Measurements from ENCODE around the gene ATMIN.
A peak's percentile ranks its signal among the peaks of the same experiment; 100 is the strongest.

ATMIN gene, protein sequence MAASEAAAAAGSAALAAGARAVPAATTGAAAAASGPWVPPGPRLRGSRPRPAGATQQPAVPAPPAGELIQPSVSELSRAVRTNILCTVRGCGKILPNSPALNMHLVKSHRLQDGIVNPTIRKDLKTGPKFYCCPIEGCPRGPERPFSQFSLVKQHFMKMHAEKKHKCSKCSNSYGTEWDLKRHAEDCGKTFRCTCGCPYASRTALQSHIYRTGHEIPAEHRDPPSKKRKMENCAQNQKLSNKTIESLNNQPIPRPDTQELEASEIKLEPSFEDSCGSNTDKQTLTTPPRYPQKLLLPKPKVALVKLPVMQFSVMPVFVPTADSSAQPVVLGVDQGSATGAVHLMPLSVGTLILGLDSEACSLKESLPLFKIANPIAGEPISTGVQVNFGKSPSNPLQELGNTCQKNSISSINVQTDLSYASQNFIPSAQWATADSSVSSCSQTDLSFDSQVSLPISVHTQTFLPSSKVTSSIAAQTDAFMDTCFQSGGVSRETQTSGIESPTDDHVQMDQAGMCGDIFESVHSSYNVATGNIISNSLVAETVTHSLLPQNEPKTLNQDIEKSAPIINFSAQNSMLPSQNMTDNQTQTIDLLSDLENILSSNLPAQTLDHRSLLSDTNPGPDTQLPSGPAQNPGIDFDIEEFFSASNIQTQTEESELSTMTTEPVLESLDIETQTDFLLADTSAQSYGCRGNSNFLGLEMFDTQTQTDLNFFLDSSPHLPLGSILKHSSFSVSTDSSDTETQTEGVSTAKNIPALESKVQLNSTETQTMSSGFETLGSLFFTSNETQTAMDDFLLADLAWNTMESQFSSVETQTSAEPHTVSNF

DNA sequence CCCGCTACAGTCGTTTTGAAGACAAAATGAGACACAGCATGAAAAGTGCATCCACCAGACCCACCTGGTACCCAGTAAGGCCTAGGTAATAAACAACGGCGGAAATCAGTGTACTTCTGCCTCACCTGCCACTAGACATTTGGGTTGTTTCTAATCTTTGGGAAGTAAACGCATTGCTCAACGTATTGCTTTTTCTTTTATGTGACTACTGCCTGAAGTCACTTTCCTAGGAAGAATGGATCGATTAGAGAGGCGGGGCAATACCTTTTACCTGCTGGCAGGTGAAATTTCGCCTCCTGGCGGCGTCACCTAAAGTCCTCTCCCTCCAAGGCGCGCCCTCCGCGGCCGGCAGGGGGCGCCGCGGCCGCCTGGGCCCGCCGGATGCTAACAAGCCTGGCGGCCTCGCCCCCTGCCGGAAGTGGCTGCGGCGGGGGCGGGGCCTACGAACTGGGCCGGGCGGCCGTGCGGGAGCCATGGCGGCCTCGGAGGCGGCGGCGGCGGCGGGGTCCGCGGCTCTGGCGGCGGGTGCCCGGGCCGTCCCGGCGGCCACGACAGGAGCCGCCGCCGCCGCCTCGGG lies at the start of gene ATMIN:
ATMIN (plus strand) TSS at position 445 of the 577 bp plus-strand sequence; CDS start at position 474, 29 bp downstream.
- H3K27ac ChIP-seq (ENCODE audit: low read depth in 2 of 2, low read length in 2 of 2) = peak within 1 kb of the TSS; percentile 38 to 68
- no peaks in the 10 kb centered on the region for H3K27me3 ChIP-seq (ENCODE audit: control insufficient read depth in 2 of 2, insufficient read depth in 2 of 2, low read length in 2 of 2)
- H3K9me3 ChIP-seq (ENCODE audit: control insufficient read depth in 2 of 2, low read length in 2 of 2) = no peaks in the 10 kb centered on the region
- peaks cover 4 to 13% of the 10 kb centered on the region in 2 donors for H3K4me1 ChIP-seq (ENCODE audit: control insufficient read depth in 2 of 2, insufficient read depth in 2 of 2, low read length in 2 of 2)
- H3K4me3 ChIP-seq (ENCODE audit: low read length in 2 of 2) = peak within 1 kb of the TSS; percentile 73 to 87
- H3K36me3 ChIP-seq (ENCODE audit: control insufficient read depth in 2 of 2, insufficient read depth in 2 of 2, low read length in 2 of 2) = peaks cover 0 to 6% of the 10 kb centered on the region in 2 donors
- H3K9ac ChIP-seq (ENCODE audit: low read depth in 1 of 2, low read length in 2 of 2) = peak within 1 kb of the TSS; percentile 74 to 78

DNA sequence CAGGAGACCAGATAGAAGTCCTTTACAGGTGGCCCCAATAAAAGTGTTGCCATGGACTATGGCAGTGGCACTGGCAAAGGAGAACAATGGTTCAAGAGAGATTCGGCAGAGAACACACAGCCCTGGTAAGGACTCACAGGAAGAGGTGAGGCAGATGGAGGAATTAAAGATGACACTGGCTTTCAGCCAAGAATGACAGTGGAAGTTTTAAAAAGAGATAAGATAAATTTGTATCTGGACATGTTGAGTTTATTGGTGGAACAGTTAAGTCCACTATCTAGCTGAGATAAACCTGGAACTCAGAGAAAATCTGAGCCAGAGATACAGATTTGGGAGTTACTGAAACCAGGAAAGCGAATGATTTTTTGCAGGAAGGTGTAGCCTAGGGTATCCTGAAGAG lies 49.1 kb upstream of the ATMIN start:
- Histone ChIP-seq H3K9me3 (ENCODE audit: control insufficient read depth in 2 of 2, low read length in 2 of 2) (no peaks in the 10 kb centered on the region), H3K36me3 (ENCODE audit: control insufficient read depth in 2 of 2, insufficient read depth in 2 of 2, low read length in 2 of 2) (peaks cover 0 to 7% of the 10 kb centered on the region in 2 donors), H3K27me3 (ENCODE audit: control insufficient read depth in 2 of 2, insufficient read depth in 2 of 2, low read length in 2 of 2) (no peaks in the 10 kb centered on the region), H3K4me3 (ENCODE audit: low read length in 2 of 2) (no peak overlapping the region), H3K27ac (ENCODE audit: low read depth in 2 of 2, low read length in 2 of 2) (no peak overlapping the region), H3K9ac (ENCODE audit: low read depth in 1 of 2, low read length in 2 of 2) (no peak overlapping the region), H3K4me1 (ENCODE audit: control insufficient read depth in 2 of 2, insufficient read depth in 2 of 2, low read length in 2 of 2) (peaks cover 0 to 8% of the 10 kb centered on the region in 2 donors)

DNA sequence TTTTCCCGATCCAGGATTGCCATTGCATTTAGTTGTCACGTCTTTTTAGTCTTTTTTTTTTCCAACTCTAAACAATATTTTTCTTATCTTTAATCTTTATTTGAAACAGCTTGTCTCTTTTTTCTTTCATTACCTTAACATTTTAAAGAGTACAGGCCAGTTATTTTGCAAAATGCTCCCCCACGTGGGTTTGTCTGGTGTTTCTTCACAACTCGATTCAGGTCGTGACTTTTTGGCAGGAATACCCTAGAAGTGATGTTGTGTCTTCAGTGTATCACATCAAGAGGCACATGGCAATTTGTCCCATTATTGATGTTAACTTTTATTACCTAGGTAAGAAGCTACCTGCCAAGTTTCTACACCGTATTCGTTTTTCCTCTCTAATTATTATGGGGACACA lies 46.9 kb upstream of the ATMIN start:
- no peak overlapping the region for H3K9ac ChIP-seq (ENCODE audit: low read depth in 1 of 2, low read length in 2 of 2)
- H3K36me3 ChIP-seq (ENCODE audit: control insufficient read depth in 2 of 2, insufficient read depth in 2 of 2, low read length in 2 of 2) = peaks cover 0 to 10% of the 10 kb centered on the region in 2 donors
- H3K27me3 ChIP-seq (ENCODE audit: control insufficient read depth in 2 of 2, insufficient read depth in 2 of 2, low read length in 2 of 2) = no peaks in the 10 kb centered on the region
- peaks cover 0 to 3% of the 10 kb centered on the region in 2 donors for H3K4me1 ChIP-seq (ENCODE audit: control insufficient read depth in 2 of 2, insufficient read depth in 2 of 2, low read length in 2 of 2)
- H3K27ac ChIP-seq (ENCODE audit: low read depth in 2 of 2, low read length in 2 of 2) = no peak overlapping the region
- no peak overlapping the region for H3K4me3 ChIP-seq (ENCODE audit: low read length in 2 of 2)
- H3K9me3 ChIP-seq (ENCODE audit: control insufficient read depth in 2 of 2, low read length in 2 of 2) = no peaks in the 10 kb centered on the region

DNA sequence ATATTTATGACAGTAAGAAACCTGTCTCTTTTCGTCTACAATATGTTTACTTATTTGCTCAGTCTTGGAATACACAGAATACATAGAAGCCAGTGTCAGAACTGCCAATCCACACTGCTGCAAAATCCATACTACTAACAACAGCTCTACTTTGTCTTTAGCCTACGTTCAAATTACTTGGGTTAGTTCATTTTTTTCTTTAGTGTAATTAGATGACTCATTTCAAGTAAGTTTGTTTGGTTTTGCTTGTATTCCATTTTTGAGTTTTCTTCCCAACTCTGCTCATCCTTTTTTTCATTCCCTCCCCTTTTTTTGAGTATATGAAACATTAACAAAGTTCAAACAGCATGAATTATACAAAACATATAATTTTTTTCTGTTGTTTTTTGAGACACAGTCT lies 45.8 kb upstream of the ATMIN start:
- no peak overlapping the region for H3K27ac ChIP-seq (ENCODE audit: low read depth in 2 of 2, low read length in 2 of 2)

DNA sequence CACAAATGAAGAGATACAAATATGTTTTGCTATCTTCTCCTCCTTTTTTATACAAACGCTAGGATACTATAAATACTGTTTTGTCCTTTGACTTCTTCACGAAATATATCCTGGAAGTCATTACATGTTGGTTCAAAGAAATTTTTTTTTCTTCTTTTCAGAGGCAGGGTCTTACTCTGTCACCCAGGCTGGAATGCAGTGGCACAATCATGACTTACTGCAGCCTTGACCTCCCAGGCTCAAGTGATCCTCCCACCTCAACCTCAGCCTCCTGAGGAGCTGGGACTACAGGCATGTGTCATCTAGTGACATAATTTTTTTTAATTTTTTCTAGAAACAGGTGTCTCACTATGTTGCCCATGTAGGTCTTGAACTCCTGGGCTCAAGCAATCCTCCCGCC lies 45.1 kb upstream of the ATMIN start:
- no peak overlapping the region for H3K9ac ChIP-seq (ENCODE audit: low read depth in 1 of 2, low read length in 2 of 2)
- no peaks in the 10 kb centered on the region for H3K9me3 ChIP-seq (ENCODE audit: control insufficient read depth in 2 of 2, low read length in 2 of 2)
- no peak overlapping the region for H3K27ac ChIP-seq (ENCODE audit: low read depth in 2 of 2, low read length in 2 of 2)
- H3K4me1 ChIP-seq (ENCODE audit: control insufficient read depth in 2 of 2, insufficient read depth in 2 of 2, low read length in 2 of 2) = peaks cover 3 to 5% of the 10 kb centered on the region in 2 donors
- H3K4me3 ChIP-seq (ENCODE audit: low read length in 2 of 2) = no peak overlapping the region
- peaks cover 0 to 10% of the 10 kb centered on the region in 2 donors for H3K36me3 ChIP-seq (ENCODE audit: control insufficient read depth in 2 of 2, insufficient read depth in 2 of 2, low read length in 2 of 2)
- no peaks in the 10 kb centered on the region for H3K27me3 ChIP-seq (ENCODE audit: control insufficient read depth in 2 of 2, insufficient read depth in 2 of 2, low read length in 2 of 2)

More for the DNA sequence above, 45.8 kb upstream of the ATMIN start:
- H3K4me1 ChIP-seq (ENCODE audit: control insufficient read depth in 2 of 2, insufficient read depth in 2 of 2, low read length in 2 of 2) = peaks cover 3% of the 10 kb centered on the region in 2 donors
- no peak overlapping the region for H3K9ac ChIP-seq (ENCODE audit: low read depth in 1 of 2, low read length in 2 of 2)
- no peak overlapping the region for H3K4me3 ChIP-seq (ENCODE audit: low read length in 2 of 2)
- H3K9me3 ChIP-seq (ENCODE audit: control insufficient read depth in 2 of 2, low read length in 2 of 2) = no peaks in the 10 kb centered on the region
- H3K36me3 ChIP-seq (ENCODE audit: control insufficient read depth in 2 of 2, insufficient read depth in 2 of 2, low read length in 2 of 2) = peaks cover 0 to 10% of the 10 kb centered on the region in 2 donors
- H3K27me3 ChIP-seq (ENCODE audit: control insufficient read depth in 2 of 2, insufficient read depth in 2 of 2, low read length in 2 of 2) = no peaks in the 10 kb centered on the region

DNA sequence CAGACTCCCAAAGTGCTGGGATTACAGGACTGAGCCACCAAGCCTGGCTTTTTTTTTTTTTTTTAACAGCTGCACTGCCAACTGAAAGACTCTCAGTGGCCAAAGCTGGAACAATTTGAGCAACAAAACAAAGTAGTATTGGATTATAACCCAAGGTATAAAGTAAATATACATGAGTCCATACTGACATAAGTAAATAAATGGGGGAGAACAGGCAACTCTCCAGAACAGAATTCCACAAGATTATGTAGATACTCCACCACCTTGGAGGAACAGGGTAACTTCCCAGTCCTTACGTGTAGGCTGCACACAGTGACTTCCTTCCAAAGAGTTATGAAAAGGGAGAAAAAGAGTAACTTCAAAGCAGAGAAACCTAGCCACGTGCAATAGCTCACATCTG lies 44.7 kb upstream of the ATMIN start:
- Histone ChIP-seq H3K27me3 (ENCODE audit: control insufficient read depth in 2 of 2, insufficient read depth in 2 of 2, low read length in 2 of 2) (no peaks in the 10 kb centered on the region), H3K9ac (ENCODE audit: low read depth in 1 of 2, low read length in 2 of 2) (no peak overlapping the region), H3K9me3 (ENCODE audit: control insufficient read depth in 2 of 2, low read length in 2 of 2) (no peaks in the 10 kb centered on the region), H3K36me3 (ENCODE audit: control insufficient read depth in 2 of 2, insufficient read depth in 2 of 2, low read length in 2 of 2) (peaks cover 0 to 10% of the 10 kb centered on the region in 2 donors), H3K4me1 (ENCODE audit: control insufficient read depth in 2 of 2, insufficient read depth in 2 of 2, low read length in 2 of 2) (peaks cover 3 to 5% of the 10 kb centered on the region in 2 donors), H3K4me3 (ENCODE audit: low read length in 2 of 2) (no peak overlapping the region), H3K27ac (ENCODE audit: low read depth in 2 of 2, low read length in 2 of 2) (no peak overlapping the region)

DNA sequence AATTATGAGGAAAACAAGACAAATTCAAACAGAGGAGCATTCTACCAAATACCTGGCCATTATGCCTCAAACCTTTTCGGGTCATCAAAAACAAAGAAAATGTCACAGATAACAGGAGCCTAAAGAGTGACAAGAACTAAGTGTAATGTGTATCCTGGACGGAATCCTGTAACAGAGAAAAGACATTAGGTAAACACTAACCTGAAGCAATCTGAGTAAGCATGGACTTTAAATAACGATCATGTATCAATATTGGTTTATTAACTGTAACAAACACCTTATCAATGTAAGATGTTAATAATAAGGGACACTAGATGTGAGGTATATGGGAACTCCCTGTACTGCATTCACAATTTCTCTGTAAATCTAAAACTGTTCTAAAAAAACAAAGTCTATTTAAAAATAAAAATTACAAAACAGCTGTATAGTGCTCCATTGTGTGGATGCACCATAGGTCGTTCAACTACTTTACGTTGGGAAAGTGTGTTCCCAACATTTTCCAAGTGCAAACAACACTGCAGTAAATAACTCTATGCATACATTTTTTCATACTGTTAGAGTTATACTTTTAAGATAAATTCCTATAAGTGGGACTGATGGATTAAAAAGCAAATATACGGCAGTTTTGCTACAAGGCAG lies 43.7 kb upstream of the ATMIN start:
- Histone ChIP-seq H3K27ac (ENCODE audit: low read depth in 2 of 2, low read length in 2 of 2) (no peak overlapping the region), H3K9ac (ENCODE audit: low read depth in 1 of 2, low read length in 2 of 2) (no peak overlapping the region), H3K27me3 (ENCODE audit: control insufficient read depth in 2 of 2, insufficient read depth in 2 of 2, low read length in 2 of 2) (no peaks in the 10 kb centered on the region), H3K4me3 (ENCODE audit: low read length in 2 of 2) (no peak overlapping the region), H3K36me3 (ENCODE audit: control insufficient read depth in 2 of 2, insufficient read depth in 2 of 2, low read length in 2 of 2) (peaks cover 0 to 10% of the 10 kb centered on the region in 2 donors), H3K9me3 (ENCODE audit: control insufficient read depth in 2 of 2, low read length in 2 of 2) (no peaks in the 10 kb centered on the region), H3K4me1 (ENCODE audit: control insufficient read depth in 2 of 2, insufficient read depth in 2 of 2, low read length in 2 of 2) (peaks cover 3 to 9% of the 10 kb centered on the region in 2 donors)

DNA sequence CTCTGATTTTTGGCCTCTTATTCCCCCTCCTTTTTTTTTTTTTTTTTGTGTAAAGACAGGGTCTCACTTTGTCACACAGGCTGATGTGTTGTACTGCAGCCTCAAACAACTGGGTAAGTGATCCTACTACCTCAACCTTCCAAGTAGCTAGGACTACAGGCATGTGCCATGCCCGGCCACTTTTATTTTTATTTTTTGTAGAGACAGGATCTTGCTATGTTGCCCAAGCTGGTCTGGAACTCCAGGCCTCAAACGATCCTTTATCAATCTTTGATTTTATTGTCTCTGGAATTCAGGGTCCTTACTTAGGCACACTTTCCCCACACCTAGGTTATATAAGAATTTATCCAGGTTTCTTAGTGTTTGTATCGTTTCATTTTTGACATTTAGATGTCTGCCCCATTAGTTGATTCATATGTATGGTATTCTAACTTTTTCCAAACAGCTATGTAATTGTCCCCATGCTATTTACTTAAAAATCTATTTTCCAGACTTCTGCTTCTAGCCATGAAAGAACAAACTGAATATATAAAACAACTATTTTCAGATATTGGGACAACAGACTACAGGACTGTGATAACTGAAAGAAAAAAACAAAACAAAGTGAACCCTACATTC lies 42.9 kb upstream of the ATMIN start:
- Histone ChIP-seq H3K9me3 (ENCODE audit: control insufficient read depth in 2 of 2, low read length in 2 of 2) (no peaks in the 10 kb centered on the region), H3K4me1 (ENCODE audit: control insufficient read depth in 2 of 2, insufficient read depth in 2 of 2, low read length in 2 of 2) (peaks cover 4 to 16% of the 10 kb centered on the region in 2 donors), H3K27me3 (ENCODE audit: control insufficient read depth in 2 of 2, insufficient read depth in 2 of 2, low read length in 2 of 2) (no peaks in the 10 kb centered on the region), H3K27ac (ENCODE audit: low read depth in 2 of 2, low read length in 2 of 2) (no peak overlapping the region), H3K9ac (ENCODE audit: low read depth in 1 of 2, low read length in 2 of 2) (no peak overlapping the region), H3K4me3 (ENCODE audit: low read length in 2 of 2) (no peak overlapping the region), H3K36me3 (ENCODE audit: control insufficient read depth in 2 of 2, insufficient read depth in 2 of 2, low read length in 2 of 2) (peaks cover 0 to 10% of the 10 kb centered on the region in 2 donors)

DNA sequence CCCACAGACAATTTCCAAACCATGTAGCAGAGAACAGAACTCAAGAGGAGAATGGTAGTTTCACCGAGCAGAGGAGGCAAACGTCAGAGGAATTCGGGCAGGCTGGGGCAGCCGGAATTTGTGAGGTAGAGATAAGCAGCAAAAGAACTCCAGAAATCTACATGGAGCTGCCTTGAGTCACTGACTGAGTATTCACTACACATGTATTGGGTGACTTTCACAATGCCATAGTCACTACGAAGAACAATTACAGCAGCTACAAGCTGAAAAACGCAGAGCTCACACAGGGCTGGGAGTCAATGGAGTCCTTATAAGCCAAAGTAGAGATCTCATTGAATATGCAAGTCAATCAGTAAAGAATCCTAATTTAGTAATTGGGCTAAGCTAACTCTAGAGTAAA lies 42.3 kb upstream of the ATMIN start:
- Histone ChIP-seq H3K4me1 (ENCODE audit: control insufficient read depth in 2 of 2, insufficient read depth in 2 of 2, low read length in 2 of 2) (peaks cover 7 to 16% of the 10 kb centered on the region in 2 donors), H3K4me3 (ENCODE audit: low read length in 2 of 2) (no peak overlapping the region), H3K9ac (ENCODE audit: low read depth in 1 of 2, low read length in 2 of 2) (no peak overlapping the region), H3K9me3 (ENCODE audit: control insufficient read depth in 2 of 2, low read length in 2 of 2) (no peaks in the 10 kb centered on the region), H3K27me3 (ENCODE audit: control insufficient read depth in 2 of 2, insufficient read depth in 2 of 2, low read length in 2 of 2) (no peaks in the 10 kb centered on the region), H3K36me3 (ENCODE audit: control insufficient read depth in 2 of 2, insufficient read depth in 2 of 2, low read length in 2 of 2) (peaks cover 0 to 6% of the 10 kb centered on the region in 2 donors), H3K27ac (ENCODE audit: low read depth in 2 of 2, low read length in 2 of 2) (no peak overlapping the region)

Measured in mucosa of rectum (tissue), 2 donors.